HG03469 (cell line): ENCODE measurements around the gene MYCBP2.
"Not testable (repeated sequence)": the region's sequence is repeated elsewhere in the genome, so short reads cannot be mapped to it uniquely, and the experiment has no call there.

Experiments
- ATAC-seq: cut with Tn5 transposase; IDR thresholded peaks from one replicate; pipeline ENCODE4 v1.9.1; 2021; ENCODE audit warnings: mild to moderate bottlenecking, moderate library complexity, moderate number of reproducible peaks; ENCODE audit not compliant: unreplicated experiment

The MYCBP2 gene

DNA sequence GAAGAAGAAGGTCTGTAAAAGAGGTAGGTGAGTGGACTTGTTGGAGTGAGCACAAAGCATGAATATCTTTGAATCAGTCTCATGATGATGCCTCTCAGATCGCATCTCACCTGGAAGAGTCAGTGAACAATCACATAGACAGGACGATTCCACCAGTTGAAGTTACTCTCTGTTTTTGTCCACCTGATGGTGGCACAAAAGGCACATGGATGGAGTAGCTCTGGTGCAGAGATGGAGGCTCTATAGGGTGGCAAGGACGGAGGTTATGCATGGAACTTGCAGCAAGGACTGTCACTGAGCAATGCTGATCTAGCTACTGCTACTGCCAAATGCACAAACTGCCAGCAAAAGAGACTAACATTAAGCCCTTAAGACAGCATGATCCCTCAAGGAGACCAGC lies 10.3 kb upstream of the MYCBP2 start:
- no peak for ATAC-seq

DNA sequence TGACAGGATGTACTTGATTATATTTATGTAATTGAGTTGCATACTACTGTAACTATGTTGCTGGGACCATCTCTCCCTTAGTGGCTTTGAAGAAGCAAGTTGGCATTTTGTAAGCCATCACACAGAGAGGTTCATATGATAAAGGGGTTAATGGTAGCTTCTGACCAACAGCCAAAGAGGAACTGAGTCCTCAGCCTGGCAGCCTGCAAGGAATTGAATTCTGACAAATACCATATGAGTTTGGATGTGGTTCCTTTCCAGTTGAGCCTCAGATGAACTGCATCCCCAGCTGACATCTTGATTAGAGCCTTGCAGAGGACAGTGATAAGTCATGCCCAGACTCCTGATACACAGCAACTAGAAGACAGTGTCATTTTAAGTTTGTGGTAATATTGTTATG lies 8.6 kb upstream of the MYCBP2 start:
- no peak for ATAC-seq

DNA sequence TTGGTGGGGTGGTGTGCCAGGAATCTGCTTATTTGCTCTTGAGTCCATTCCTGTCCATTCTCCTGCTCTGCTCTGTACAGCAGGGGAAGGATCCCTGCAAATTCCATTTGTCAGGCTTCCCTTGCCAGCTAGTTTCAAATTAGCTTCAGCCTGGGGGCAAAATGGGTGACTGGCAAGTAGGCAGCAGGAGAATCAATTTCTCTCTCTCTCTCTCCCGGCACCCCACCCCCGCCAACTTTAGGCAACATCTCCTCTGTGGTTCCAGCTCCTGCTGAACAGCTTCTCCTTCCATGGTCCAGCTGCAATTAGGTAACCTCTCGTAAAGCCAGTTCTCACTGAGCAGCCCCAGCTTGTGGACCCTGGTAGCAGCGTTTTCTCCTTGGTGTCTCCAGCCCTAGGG lies 6.7 kb upstream of the MYCBP2 start:
- no peak for ATAC-seq

DNA sequence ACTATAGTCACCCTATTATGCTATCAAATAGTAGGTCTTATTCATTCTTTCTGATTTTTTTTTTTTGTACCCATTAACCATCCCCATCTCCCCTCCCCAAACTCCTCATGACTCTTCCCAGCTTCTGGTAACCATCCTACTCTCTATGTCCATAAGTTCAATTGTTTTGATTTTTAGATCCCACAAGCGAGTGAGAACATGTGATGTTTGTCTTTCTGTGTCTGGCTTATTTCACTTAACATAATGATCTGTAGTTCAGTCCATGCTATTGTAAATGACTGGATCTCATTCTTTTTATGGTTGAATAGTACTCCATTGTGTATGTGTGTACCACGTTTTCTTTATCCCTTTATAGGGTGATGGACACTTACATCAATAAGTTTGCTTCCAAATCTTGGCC lies 4.5 kb upstream of the MYCBP2 start:
- ATAC-seq: no peak

DNA sequence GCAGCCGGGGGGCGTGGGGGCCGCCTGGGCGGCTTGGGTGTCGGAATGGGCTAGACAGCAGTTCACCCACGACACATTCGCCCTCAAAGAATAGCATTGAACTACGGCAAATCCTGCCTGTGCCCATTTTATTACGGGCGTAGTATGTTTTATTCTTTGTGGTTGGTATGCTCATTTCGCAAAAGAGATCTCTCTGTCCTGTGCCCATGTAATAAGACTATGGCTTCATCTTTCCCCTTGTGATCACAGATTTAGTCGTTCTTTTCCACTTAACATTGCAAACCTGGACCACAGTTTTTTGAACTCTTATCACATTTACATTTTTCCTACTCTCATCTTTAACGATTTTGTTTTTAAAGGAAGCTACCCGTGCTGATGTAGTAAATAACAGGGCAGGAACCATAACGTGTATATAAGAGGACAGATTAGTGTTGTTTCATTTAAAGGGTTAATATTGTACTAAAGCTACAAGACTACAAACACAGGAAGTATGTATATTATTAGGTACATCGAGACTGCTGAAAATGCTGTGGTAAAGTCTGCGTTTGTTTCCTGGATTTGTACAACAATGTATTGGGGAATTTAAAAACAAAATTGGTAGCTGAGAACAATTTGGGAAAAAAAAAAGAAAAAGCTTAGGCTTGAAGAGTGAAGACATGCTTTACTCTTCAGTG lies 3.2 kb upstream of the MYCBP2 start:
- ATAC-seq: no peak

GRCh38 chr13:77329133-77329910 lies 2.4 kb upstream of the MYCBP2 start:
- peak; percentile 53 for ATAC-seq

DNA sequence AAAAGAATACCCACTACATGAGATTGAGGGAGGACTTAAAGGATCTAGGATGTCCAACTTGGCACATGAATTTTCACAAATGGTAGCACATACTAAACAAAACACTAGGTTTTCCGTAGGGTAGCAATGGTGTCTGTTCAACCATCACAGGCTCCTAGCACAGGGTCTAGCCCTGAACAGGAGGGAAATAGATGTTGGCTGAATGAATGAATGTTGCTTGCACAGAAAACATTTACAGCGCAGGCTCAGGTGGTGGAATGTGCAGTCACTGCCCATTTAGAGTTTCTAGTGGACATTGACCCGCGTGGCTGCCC lies 1.9 kb upstream of the MYCBP2 start:
- no peak for ATAC-seq

- ATAC-seq: no peak
These were observed 1.4 kb downstream of the MYCBP2 start for GRCh38 chr13:77325371-77325980.

- ATAC-seq: no peak
These were observed 3.0 kb downstream of the MYCBP2 start for GRCh38 chr13:77323858-77324257.

- no peak for ATAC-seq
These were observed 7.4 kb downstream of the MYCBP2 start for GRCh38 chr13:77319536-77319935.

- ATAC-seq: no peak
These were observed 8.2 kb downstream of the MYCBP2 start for GRCh38 chr13:77318741-77319140.

DNA sequence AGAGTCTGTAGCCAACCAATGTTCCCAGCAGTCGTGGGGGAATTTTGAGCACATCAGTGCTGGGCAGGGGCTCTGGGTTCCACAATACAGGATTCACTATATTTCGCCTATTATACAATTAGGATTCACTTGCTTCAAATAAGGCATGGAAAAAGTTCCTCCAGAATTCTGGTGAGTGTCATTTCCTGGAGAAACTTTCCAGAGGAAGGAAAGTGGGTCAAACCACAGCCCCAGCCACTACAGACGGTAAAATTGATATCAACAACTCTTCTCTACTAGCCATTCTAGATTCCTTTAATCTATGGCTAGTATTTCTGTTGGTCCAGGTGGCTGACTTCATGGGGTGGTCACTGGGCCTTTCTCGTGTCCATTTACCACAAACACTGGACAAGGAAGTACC lies 10.5 kb downstream of the MYCBP2 start:
- ATAC-seq: no peak

GRCh38 chr13:77315509-77315908 lies 11.4 kb downstream of the MYCBP2 start:
- ATAC-seq: not testable (repeated sequence)

- ATAC-seq: no peak
These were observed 13.0 kb downstream of the MYCBP2 start for GRCh38 chr13:77313923-77314322.

DNA sequence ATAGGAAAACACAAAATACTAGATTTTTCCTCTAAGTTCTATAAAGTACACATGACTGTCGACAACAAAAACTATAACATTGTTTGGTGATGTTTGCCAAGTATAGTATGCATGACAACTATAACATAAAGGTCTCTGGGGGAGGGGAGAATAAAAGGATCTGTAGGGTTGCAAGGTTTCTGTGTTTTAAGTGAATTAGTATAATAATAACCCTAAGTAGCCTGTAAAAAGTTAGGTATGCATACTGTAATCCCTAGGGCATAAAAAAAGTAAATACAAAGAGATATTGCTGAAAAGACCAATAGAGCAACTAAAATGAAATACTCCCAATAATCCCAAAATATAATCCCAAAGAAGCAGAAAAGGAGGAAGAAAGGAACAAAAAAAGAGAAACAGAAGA lies 14.6 kb downstream of the MYCBP2 start:
- no peak for ATAC-seq

DNA sequence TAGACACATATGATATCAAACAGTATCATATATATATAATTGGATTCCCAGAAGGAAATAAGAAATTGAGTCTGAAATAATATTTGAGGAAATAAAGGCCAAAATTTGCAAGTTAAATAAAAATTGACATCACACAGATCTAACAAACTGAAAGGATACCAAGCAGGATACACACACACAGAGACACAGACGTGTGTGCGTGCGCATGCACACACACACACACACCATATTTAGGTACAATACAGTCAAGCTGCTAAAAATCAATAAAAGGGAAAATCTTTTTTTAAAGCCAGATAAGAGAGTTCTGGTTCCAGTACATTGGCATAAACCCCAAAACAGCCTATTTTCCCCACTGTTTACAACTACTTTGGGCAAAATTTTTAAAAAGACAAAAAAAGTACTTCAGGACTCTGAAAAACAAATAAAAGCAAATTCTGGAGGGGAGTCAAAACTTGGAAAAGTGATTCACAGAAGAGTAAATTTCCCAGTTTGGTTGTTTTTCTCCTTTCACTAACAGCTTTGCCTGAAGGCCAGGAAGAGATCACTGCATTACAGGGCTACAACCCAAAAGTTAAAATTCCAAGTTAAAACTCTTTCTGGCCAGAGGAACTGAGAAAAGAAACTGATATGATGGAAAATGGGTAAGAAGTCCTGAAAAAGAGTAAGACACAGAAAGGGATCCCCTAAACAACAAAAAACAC lies 16.2 kb downstream of the MYCBP2 start:
- ATAC-seq: no peak

- no peak for ATAC-seq
These were observed 16.7 kb downstream of the MYCBP2 start for GRCh38 chr13:77310161-77310560.

DNA sequence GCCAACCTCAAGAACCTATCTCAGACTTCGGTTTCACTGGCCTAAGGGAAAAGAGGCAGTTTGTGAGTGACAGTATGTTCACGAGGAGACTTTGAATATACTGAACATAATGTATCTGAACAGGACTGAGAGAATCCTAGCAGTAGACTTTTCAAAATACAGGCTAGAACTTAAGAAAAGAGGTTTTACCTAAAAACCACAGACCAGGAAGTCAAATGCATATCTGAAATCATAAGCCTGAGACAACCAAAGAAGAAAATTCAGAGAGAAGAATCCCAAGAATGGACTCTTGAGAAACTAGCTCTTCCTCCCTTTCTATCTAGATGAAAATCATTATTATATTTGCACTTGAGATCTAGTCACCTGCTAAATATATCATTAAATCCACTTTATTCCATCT lies 17.6 kb downstream of the MYCBP2 start:
- ATAC-seq: no peak

DNA sequence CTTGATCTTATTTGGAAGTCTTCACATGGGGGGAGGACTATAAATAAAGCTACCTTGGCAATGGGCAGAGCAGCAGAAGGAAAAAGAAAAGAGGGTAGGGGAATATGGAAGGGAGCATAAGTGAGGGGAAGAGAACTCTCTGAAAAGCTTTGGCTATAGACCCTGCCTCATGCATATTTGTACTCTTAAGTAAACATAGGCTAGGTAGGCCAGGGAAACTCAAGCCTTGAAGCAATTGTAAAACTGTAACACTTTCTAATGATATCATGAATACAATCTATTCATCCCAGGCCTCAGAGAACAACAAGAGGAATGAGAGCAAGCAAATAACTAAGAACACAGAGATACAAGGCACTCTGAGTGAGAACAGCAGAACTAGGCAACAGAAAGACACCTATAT lies 20.4 kb downstream of the MYCBP2 start:
- no peak for ATAC-seq

GRCh38 chr13:77305266-77305665 lies 21.6 kb downstream of the MYCBP2 start:
- ATAC-seq: no peak

DNA sequence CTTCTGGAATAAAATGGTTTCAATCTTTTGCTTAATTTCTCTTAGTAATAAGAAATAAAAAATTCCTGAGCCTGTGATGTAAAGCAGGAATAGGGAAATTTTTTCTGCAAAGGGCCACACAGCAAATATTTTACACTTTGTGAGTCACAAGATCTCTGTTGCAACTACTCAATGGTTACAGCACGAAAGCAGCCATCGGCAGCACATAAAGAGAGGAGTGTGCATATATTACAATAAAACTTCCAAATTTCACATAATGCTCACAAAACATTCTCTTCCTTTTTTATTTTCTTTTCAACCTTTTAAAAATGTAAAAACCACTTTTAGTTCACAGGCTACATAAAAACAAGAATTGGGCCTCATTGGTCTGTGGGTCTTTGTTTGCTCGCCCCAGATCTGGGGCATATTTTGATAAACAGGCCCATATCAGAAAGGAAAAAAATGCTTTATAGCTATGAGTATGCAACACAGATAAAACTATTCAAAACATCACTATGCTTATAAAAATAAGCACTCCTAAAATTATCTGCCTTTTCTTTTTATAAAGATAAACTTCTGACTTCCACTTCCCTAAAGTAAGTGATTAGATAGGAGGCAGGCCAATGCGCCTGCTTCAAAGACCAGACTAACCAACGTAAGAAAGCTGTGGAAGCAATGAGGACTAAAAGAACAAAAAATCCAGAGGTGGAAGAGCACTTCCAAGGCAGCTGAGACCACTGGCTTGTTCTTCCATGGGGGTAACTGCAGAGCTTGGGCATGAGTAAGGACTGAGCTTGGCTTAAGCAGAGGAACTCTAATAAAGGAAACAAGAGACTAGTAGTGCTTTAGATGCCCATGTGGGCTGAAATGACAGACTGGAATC lies 26.5 kb downstream of the MYCBP2 start:
- ATAC-seq: no peak
